Measurements from ENCODE around the gene PCNX3.

PCNX3 gene

DNA sequence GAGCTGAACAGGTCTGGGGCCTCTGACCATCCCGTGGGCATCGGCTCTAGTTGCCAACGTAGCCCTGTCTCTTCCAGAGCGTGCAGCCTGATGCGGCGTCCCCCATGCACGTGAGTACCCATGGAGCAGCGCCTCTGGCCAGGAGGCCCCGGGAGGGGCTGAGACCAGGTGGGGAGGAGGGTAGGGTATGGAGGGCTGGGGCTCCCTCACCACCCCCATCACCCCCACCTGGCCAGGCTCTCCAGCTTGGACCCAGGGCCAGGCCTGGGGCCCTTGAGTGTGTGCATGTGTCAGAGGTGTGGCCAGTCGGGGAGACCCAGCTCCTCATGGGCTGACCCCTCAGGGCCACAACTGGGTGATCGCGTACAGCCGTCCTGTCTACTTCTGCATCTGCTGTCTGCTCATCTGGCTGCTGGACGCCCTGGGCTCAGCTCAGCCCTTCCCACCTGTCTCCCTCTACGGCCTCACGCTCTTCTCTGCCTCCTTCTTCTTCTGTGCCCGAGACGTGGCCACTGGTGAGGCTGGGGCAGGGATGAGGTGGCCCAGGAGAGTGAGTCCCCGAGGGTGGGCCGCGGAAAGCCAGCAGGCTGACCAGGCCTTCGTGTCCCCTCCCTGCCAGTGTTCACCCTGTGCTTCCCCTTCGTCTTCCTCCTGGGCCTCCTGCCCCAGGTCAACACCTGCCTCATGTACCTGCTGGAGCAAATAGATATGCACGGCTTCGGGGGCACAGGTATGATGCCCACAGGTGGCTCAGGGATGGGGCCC, 8.5 kb downstream of the PCNX3 start:
- Histone ChIP-seq H3K4me3 (ENCODE audit: low read length) (no peak overlapping the region), H3K27ac (ENCODE audit: low read depth, low read length) (no peak overlapping the region), H3K9ac (ENCODE audit: low read depth, low read length) (no peak overlapping the region), H3K9me3 (ENCODE audit: insufficient read depth, low read depth, low read length) (no peaks in the 10 kb centered on the region), H3K4me1 (ENCODE audit: insufficient read depth, low read length) (no peaks in the 10 kb centered on the region), H3K36me3 (ENCODE audit: insufficient read depth, low read length) (peaks cover 88% of the 10 kb centered on the region), H3K27me3 (ENCODE audit: insufficient read depth, low read length) (no peaks in the 10 kb centered on the region)
- WGBS = 93% methylated on average over 24 of the region's 25 CpGs

DNA sequence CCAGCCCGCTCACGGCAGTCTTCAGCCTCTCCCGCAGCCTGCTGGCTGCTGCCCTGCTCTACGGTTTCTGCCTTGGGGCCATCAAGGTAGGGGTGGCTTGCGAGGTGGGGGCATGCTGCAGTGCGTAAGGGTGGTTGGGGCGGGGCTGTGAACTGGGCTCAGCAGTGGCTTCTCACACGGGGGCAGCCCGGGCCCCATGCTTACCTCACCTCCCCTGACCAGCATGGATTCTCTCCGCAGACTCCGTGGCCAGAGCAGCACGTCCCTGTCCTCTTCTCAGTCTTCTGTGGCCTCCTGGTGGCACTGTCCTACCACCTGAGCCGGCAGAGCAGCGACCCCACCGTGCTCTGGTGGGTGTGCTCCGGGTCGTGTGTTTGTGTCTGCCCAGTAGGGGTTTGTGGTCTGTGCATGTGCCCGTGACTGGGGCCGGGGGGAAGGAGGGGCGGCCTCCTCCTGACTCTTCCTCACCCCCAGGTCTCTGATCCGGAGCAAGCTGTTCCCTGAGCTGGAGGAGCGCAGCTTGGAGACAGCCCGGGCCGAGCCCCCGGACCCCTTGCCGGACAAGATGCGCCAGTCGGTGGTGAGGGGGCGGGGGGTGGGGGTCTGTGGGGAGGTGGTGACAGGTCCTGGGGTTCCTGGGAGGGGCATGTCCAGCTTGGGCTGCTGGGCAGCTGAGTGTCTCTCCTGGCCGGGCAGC, 9.5 kb downstream of the PCNX3 start:
- 95% methylated on average over 29 of the region's 30 CpGs for WGBS
- peaks cover 88% of the 10 kb centered on the region for H3K36me3 ChIP-seq (ENCODE audit: insufficient read depth, low read length)
- no peaks in the 10 kb centered on the region for H3K27me3 ChIP-seq (ENCODE audit: insufficient read depth, low read length)
- H3K4me1 ChIP-seq (ENCODE audit: insufficient read depth, low read length) = no peaks in the 10 kb centered on the region
- H3K4me3 ChIP-seq (ENCODE audit: low read length) = no peak overlapping the region
- H3K27ac ChIP-seq (ENCODE audit: low read depth, low read length) = no peak overlapping the region
- no peak overlapping the region for H3K9ac ChIP-seq (ENCODE audit: low read depth, low read length)
- H3K9me3 ChIP-seq (ENCODE audit: insufficient read depth, low read depth, low read length) = no peaks in the 10 kb centered on the region

DNA sequence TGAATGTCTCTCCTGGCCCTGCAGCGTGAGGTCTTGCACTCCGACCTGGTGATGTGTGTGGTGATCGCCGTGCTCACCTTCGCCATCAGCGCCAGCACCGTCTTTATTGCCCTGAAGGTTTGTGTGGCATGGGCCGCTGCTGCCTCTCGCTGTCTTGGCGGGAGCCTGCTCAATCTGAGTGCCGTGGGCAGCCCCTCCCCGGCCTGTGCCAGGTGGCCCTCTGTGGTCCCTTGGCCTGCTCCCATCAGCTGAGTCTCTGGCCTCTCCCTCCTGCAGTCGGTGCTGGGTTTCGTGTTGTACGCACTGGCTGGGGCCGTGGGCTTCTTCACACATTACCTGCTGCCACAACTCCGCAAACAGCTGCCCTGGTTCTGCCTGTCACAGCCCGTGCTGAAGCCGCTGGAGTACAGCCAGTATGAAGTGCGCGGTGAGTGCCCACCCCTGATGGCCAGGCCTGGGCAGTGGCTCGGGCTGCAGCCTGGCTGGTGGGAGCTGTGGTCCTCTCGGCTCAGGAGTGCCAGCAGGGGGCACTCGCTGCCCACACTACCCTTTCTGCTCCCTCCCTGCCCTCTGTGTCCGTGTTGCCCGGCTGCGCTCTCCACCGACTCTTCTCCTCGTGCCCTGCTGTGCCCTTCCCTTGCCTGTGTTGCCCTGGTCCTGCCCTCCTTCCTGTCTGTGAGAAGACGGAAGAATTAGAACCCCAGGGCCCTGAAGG, 10.2 kb downstream of the PCNX3 start:
- peaks cover 88% of the 10 kb centered on the region for H3K36me3 ChIP-seq (ENCODE audit: insufficient read depth, low read length)

DNA sequence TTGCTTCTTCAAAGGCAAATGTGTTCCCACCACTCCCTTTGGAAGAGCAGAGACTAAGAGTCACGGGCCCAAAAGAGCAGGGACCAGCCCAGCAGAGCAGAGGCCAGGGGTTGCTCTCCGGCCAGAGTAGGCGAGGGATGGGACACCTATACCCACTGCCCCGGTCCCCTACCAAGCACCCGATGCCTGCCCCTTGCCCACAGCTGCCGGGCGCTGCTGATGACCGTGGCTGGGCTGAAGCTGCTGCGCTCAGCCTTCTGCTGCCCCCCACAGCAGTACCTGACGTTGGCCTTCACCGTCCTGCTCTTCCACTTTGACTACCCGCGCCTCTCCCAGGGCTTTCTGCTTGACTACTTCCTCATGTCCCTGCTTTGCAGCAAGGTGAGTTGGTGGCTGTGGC, 11.6 kb downstream of the PCNX3 start:
- Histone ChIP-seq H3K4me1 (ENCODE audit: insufficient read depth, low read length) (no peaks in the 10 kb centered on the region), H3K9me3 (ENCODE audit: insufficient read depth, low read depth, low read length) (no peaks in the 10 kb centered on the region), H3K27ac (ENCODE audit: low read depth, low read length) (no peak overlapping the region), H3K36me3 (ENCODE audit: insufficient read depth, low read length) (peaks cover 86% of the 10 kb centered on the region), H3K9ac (ENCODE audit: low read depth, low read length) (no peak overlapping the region), H3K27me3 (ENCODE audit: insufficient read depth, low read length) (no peaks in the 10 kb centered on the region), H3K4me3 (ENCODE audit: low read length) (no peak overlapping the region)
- 97% methylated on average over 13 of the region's 13 CpGs for WGBS

More for the DNA sequence above, 10.2 kb downstream of the PCNX3 start:
- H3K27ac ChIP-seq (ENCODE audit: low read depth, low read length) = no peak overlapping the region
- H3K27me3 ChIP-seq (ENCODE audit: insufficient read depth, low read length) = no peaks in the 10 kb centered on the region
- H3K9ac ChIP-seq (ENCODE audit: low read depth, low read length) = no peak overlapping the region
- H3K4me1 ChIP-seq (ENCODE audit: insufficient read depth, low read length) = no peaks in the 10 kb centered on the region
- WGBS = 85% methylated on average over 30 of the region's 30 CpGs
- no peaks in the 10 kb centered on the region for H3K9me3 ChIP-seq (ENCODE audit: insufficient read depth, low read depth, low read length)
- no peak overlapping the region for H3K4me3 ChIP-seq (ENCODE audit: low read length)

DNA sequence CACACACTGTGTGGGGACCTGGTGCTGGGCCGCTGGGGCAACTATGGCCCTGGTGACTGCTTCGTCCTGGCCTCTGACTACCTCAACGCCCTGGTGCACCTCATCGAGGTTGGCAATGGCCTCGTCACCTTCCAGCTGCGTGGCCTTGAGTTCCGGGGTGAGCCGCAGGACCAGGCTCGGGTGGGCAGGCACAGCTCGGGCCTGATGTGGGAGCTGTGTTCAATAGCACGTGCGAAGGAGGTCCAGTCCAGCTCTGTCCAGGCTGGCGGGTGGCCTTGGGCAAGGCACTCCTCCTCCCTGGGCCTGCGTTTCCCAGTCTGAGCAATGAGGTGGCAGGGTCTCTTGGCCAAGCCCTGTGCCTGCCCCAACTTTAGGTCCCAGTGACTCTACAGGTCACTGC, 14.0 kb downstream of the PCNX3 start:
- Histone ChIP-seq H3K36me3 (ENCODE audit: insufficient read depth, low read length) (peaks cover 84% of the 10 kb centered on the region), H3K9ac (ENCODE audit: low read depth, low read length) (no peak overlapping the region), H3K4me1 (ENCODE audit: insufficient read depth, low read length) (no peaks in the 10 kb centered on the region), H3K9me3 (ENCODE audit: insufficient read depth, low read depth, low read length) (no peaks in the 10 kb centered on the region), H3K27me3 (ENCODE audit: insufficient read depth, low read length) (no peaks in the 10 kb centered on the region), H3K27ac (ENCODE audit: low read depth, low read length) (no peak overlapping the region), H3K4me3 (ENCODE audit: low read length) (no peak overlapping the region)
- 95% methylated on average over 14 of the region's 14 CpGs for WGBS

DNA sequence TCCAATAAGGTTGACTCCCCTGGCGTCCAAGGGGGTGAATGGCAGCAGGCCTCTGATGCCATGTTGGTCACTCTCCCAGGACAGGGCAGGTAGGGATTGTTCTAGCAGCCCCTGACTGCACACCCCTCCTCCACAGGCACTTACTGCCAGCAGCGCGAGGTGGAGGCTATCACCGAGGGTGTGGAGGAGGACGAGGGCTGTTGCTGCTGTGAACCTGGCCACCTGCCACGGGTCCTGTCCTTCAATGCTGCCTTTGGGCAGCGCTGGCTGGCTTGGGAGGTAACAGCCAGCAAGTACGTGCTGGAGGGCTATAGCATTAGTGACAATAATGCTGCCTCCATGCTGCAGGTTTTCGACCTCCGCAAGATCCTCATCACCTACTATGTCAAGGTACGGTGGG, 14.6 kb downstream of the PCNX3 start:
- Histone ChIP-seq H3K36me3 (ENCODE audit: insufficient read depth, low read length) (peaks cover 85% of the 10 kb centered on the region), H3K4me1 (ENCODE audit: insufficient read depth, low read length) (no peaks in the 10 kb centered on the region), H3K9me3 (ENCODE audit: insufficient read depth, low read depth, low read length) (no peaks in the 10 kb centered on the region), H3K27me3 (ENCODE audit: insufficient read depth, low read length) (no peaks in the 10 kb centered on the region), H3K4me3 (ENCODE audit: low read length) (no peak overlapping the region), H3K9ac (ENCODE audit: low read depth, low read length) (no peak overlapping the region), H3K27ac (ENCODE audit: low read depth, low read length) (no peak overlapping the region)
- WGBS = 96% methylated on average over 11 of the region's 11 CpGs

DNA sequence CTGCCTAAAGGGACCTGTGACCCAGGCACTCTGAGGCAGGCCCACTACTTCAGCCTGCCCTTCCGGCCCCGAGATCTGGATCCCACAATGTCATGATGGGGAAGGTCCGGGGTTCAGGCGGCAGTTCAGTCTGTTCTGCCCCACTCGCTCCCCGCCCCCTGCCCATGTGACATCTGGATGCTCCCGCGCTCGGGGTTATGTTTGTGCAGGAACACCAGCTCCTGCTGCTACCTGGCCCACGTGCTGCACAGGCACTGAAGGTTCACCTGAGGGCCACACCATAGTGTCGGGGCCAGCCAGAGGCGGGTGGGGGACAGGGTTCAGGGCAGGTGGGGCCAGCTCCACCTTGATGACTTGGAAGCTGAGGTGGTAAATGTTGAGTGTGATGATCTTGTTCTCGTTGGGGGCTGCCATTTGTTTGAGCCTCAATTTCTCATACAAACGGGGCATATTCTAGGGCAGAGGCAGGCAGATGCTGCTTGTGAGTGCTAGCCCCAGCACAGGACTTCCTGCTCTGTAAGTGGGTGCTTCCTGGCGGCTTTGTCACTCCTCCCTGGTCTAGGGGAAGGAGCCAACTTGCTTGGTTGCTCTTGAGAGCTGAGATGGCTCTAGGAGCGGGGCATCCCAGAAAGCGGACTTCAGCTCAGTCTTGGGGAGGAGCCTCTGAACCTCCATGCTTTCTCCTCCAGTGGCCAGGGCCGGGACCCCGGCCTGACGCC, 18.0 kb downstream of the PCNX3 start:
- WGBS = 95% methylated on average over 20 of the region's 20 CpGs
- Histone ChIP-seq H3K9me3 (ENCODE audit: insufficient read depth, low read depth, low read length) (no peaks in the 10 kb centered on the region), H3K27ac (ENCODE audit: low read depth, low read length) (no peak overlapping the region), H3K9ac (ENCODE audit: low read depth, low read length) (no peak overlapping the region), H3K4me3 (ENCODE audit: low read length) (no peak overlapping the region), H3K36me3 (ENCODE audit: insufficient read depth, low read length) (peaks cover 75% of the 10 kb centered on the region), H3K27me3 (ENCODE audit: insufficient read depth, low read length) (no peaks in the 10 kb centered on the region), H3K4me1 (ENCODE audit: insufficient read depth, low read length) (peaks cover 5% of the 10 kb centered on the region)

DNA sequence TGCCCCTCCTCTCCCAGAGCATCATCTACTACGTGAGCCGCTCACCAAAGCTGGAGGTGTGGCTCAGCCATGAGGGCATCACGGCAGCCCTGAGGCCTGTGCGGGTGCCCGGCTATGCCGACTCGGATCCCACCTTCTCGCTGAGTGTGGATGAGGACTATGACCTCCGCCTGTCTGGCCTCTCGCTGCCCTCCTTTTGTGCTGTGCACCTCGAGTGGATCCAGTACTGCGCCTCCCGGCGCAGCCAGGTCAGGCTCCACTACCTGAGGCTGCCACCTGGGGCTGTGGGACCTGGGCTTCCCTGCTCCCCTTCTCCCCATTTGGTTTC, 18.5 kb downstream of the PCNX3 start:
- H3K9ac ChIP-seq (ENCODE audit: low read depth, low read length) = no peak overlapping the region
- 97% methylated on average over 14 of the region's 14 CpGs for WGBS
- no peaks in the 10 kb centered on the region for H3K27me3 ChIP-seq (ENCODE audit: insufficient read depth, low read length)
- H3K36me3 ChIP-seq (ENCODE audit: insufficient read depth, low read length) = peaks cover 69% of the 10 kb centered on the region
- H3K4me1 ChIP-seq (ENCODE audit: insufficient read depth, low read length) = peaks cover 10% of the 10 kb centered on the region
- no peak overlapping the region for H3K4me3 ChIP-seq (ENCODE audit: low read length)
- H3K9me3 ChIP-seq (ENCODE audit: insufficient read depth, low read depth, low read length) = no peaks in the 10 kb centered on the region
- no peak overlapping the region for H3K27ac ChIP-seq (ENCODE audit: low read depth, low read length)

DNA sequence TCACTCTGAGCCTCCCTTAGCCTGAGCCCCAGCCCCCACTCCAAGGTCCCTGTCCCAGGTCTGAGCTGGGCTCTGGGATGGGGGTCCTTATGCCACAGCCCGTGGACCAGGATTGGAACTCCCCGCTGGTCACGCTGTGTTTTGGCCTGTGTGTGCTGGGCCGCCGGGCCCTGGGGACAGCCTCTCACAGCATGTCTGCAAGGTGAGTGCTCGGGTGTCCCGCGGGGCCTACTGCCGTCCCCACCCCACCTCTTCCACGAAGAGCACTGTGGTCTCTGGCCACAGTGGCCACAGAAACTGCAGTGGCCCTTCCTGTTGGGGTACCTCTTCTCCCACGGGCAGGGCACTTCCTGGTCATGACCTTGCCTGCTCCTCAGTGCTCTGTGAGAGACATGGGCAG, 18.9 kb downstream of the PCNX3 start:
- H3K36me3 ChIP-seq (ENCODE audit: insufficient read depth, low read length) = peaks cover 66% of the 10 kb centered on the region
- H3K9ac ChIP-seq (ENCODE audit: low read depth, low read length) = no peak overlapping the region
- H3K9me3 ChIP-seq (ENCODE audit: insufficient read depth, low read depth, low read length) = no peaks in the 10 kb centered on the region
- 94% methylated on average over 11 of the region's 11 CpGs for WGBS
- peaks cover 10% of the 10 kb centered on the region for H3K4me1 ChIP-seq (ENCODE audit: insufficient read depth, low read length)
- no peak overlapping the region for H3K4me3 ChIP-seq (ENCODE audit: low read length)
- no peak overlapping the region for H3K27ac ChIP-seq (ENCODE audit: low read depth, low read length)
- no peaks in the 10 kb centered on the region for H3K27me3 ChIP-seq (ENCODE audit: insufficient read depth, low read length)

DNA sequence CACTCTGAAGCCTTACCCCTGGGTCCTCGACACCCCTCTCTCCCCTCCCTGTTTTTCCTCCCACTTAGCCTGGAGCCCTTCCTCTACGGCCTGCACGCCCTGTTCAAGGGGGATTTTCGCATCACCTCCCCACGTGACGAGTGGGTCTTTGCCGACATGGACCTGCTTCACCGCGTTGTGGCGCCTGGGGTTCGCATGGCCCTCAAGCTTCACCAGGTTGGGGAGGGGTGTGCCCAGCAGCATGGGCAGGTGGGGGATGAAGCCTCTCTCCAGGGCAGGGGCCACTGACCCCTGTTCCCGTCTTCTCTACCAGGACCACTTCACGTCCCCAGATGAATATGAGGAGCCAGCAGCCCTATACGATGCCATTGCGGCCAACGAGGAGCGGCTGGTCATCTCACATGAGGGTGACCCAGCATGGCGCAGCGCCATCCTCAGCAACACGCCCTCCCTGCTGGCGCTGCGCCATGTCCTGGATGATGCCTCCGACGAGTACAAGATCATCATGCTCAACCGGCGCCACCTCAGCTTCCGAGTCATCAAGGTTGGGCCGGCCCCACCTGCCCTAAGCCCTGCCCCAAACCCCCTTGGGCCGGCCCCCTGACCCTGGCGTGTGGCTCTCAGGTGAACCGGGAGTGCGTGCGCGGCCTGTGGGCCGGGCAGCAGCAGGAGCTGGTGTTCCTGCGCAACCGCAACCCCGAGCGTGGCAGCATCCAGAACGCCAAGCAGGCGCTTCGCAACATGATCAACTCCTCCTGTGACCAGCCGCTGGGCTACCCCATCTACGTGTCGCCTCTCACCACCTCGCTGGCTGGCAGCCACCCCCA, 19.5 kb downstream of the PCNX3 start:
- WGBS = 95% methylated on average over 46 of the region's 46 CpGs
- Histone ChIP-seq H3K9me3 (ENCODE audit: insufficient read depth, low read depth, low read length) (no peaks in the 10 kb centered on the region), H3K4me1 (ENCODE audit: insufficient read depth, low read length) (peaks cover 10% of the 10 kb centered on the region), H3K27me3 (ENCODE audit: insufficient read depth, low read length) (no peaks in the 10 kb centered on the region), H3K4me3 (ENCODE audit: low read length) (no peak overlapping the region), H3K36me3 (ENCODE audit: insufficient read depth, low read length) (peaks cover 59% of the 10 kb centered on the region), H3K9ac (ENCODE audit: low read depth, low read length) (no peak overlapping the region), H3K27ac (ENCODE audit: low read depth, low read length) (no peak overlapping the region)

Measured in HUES64 (cell line).